ENCODE results near the gene BPIFA2. TPM values are rescaled to one million over a fixed set of nuclear protein-coding genes. Genes with fewer than 3 reads are reported as not detected.

Gene BPIFA2
- total and polyA plus RNA-seq, 9 of the 15 experiments (the other 6 are each of a cell fraction or from before 2014, with no cell fraction given) = not detected

DNA sequence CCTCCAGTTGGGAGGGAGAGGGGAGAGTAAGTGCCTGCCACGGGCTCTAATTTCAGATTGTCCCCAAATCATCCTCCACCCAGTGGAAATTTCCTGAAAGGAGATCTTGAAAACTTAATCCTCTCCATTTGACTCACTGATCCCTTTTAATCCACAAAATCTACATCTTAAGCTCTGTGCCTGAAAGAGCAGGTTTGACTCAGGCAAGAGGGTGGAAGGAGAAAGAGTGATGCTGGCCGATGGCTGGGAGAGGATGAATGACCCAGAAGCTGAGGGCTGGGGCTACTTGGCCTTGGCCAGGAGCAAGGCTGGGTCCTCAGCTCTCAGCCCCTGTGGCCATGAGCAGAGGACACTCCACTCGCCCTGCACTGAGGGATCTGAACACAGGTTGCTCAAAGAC is 8.1 kb downstream of the BPIFA2 start (continued):
- no peak for TF ChIP-seq HMG20A (CRISPR knock-in tag; conservative IDR thresholded peaks at IDR 0.05)

DNA sequence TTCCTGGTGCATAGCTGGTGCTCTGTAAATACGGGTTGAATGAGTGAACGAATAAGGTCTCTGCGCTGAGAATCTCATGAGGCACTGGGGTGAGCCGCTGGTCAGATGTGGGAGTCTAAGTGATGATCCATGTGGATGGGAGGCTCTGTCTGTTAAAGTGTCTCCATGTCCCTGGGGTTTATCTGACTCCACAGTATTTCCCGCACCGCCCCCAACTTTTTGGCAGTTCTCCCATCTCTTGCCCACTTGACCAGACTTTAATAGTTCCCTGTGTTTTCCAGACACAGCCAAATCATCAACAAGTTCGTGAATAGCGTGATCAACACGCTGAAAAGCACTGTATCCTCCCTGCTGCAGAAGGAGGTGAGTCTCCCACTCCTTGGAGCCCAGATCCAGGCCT is 9.9 kb downstream of the BPIFA2 start:
- CTCF ChIA-PET (ENCODE audit: low intra/inter-chr PET ratio) = no interaction called here
- ATAC-seq = no peak
- BruUV-seq (replicated peaks) = no TSS peak

More for the DNA sequence above, 9.9 kb downstream of the BPIFA2 start:
- in situ Hi-C loops (cut with MboI) = no loop called here
- Histone ChIP-seq H3K4me2 (ENCODE audit: insufficient read depth, low read length) (no peak overlapping the region), H3K4me1 (replicated peaks in 1 of 2; ENCODE audit: control insufficient read depth in 2 of 2, insufficient read depth in 2 of 2, low read length in 2 of 2) (no peaks in the 10 kb centered on the region), H2AFZ (ENCODE audit: low read depth, low read length) (no peak overlapping the region), H3K4me3 (no peak overlapping the region), H3K36me3 (ENCODE audit: control insufficient read depth, insufficient read depth, low read length) (no peaks in the 10 kb centered on the region), H3K9me3 (replicated peaks; ENCODE audit: control insufficient read depth, insufficient read depth, low read depth, low read length) (no peaks in the 10 kb centered on the region), H3K79me2 (ENCODE audit: control insufficient read depth, insufficient read depth, low read length) (no peaks in the 10 kb centered on the region), H3K9me1 (ENCODE audit: control insufficient read depth, insufficient read depth, low read length) (no peaks in the 10 kb centered on the region), H3K27ac (ENCODE audit: extremely low read depth, low read depth, low read length) (no peak overlapping the region), H3K9ac (ENCODE audit: insufficient read depth in 1 of 2, low read depth in 2 of 2, low read length in 2 of 2) (no peak overlapping the region), H4K20me1 (replicated peaks; ENCODE audit: control insufficient read depth, insufficient read depth, low read length) (peaks cover 3% of the 10 kb centered on the region; the same call in 1 of the 2 replicates), H3K27me3 (ENCODE audit: control insufficient read depth in 2 of 2, insufficient read depth in 2 of 2, low read length in 2 of 2) (peaks cover 4 to 42% of the 10 kb centered on the region in 2 experiments; a peak in 3 of 5 replicates)
- WGBS (ENCODE audit: insufficient coverage, low coverage, missing lambda C conversion rate) = 2% methylated on average over 9 of the region's 9 CpGs
- POLR2A ChIA-PET = interaction anchor here (1.0 kb wide), 1 partner anchor 157 kb away, joined by 3 read pairs; no protein-coding TSS in a partner anchor
- DNase-seq (ENCODE audit: extremely low read depth in 1 of 4, low spot score in 3 of 4) (no peak), FAIRE-seq (no peak)
- intact Hi-C loops (cut with micrococcal nuclease) = no loop called here
- TF ChIP-seq, protein P1, sequence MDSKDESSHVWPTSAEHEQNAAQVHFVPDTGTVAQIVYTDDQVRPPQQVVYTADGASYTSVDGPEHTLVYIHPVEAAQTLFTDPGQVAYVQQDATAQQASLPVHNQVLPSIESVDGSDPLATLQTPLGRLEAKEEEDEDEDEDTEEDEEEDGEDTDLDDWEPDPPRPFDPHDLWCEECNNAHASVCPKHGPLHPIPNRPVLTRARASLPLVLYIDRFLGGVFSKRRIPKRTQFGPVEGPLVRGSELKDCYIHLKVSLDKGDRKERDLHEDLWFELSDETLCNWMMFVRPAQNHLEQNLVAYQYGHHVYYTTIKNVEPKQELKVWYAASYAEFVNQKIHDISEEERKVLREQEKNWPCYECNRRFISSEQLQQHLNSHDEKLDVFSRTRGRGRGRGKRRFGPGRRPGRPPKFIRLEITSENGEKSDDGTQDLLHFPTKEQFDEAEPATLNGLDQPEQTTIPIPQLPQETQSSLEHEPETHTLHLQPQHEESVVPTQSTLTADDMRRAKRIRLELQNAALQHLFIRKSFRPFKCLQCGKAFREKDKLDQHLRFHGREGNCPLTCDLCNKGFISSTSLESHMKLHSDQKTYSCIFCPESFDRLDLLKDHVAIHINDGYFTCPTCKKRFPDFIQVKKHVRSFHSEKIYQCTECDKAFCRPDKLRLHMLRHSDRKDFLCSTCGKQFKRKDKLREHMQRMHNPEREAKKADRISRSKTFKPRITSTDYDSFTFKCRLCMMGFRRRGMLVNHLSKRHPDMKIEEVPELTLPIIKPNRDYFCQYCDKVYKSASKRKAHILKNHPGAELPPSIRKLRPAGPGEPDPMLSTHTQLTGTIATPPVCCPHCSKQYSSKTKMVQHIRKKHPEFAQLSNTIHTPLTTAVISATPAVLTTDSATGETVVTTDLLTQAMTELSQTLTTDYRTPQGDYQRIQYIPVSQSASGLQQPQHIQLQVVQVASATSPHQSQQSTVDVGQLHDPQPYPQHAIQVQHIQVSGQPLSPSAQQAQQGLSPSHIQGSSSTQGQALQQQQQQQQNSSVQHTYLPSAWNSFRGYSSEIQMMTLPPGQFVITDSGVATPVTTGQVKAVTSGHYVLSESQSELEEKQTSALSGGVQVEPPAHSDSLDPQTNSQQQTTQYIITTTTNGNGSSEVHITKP (IDR thresholded peaks at IDR 0.05; ENCODE audit: partially characterized antibody) = no peak
- TF ChIP-seq ZNF431 (CRISPR knock-in tag; IDR thresholded peaks at IDR 0.05) = no peak
- TF ChIP-seq, protein P2, sequence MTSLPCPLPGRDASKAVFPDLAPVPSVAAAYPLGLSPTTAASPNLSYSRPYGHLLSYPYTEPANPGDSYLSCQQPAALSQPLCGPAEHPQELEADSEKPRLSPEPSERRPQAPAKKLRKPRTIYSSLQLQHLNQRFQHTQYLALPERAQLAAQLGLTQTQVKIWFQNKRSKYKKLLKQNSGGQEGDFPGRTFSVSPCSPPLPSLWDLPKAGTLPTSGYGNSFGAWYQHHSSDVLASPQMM (CRISPR knock-in tag; IDR thresholded peaks at IDR 0.05) = no peak
- no peak for TF ChIP-seq SRSF1 (IDR thresholded peaks at IDR 0.05; ENCODE audit: low read depth, low read length)
